Large intestine (tissue), 3 donors: ENCODE measurements around the gene ASIC3. TPM values are rescaled to one million over a fixed set of nuclear protein-coding genes. Genes with fewer than 3 reads are reported as not detected.

Experiments
- DNase-seq, 2 donors: peaks; one replicate each; pipeline versions ENCODE4 v3.0.0 to v3.0.0-alpha.2; 2013
- H3K27ac ChIP-seq: one replicate; pipeline ENCODE4 v1.5.1; 2013; ENCODE audit warnings: low read length
- H3K27me3 ChIP-seq: 2 replicates; pipeline ENCODE4 v1.6.1; 2013; ENCODE audit warnings: low read length; ENCODE audit not compliant: control insufficient read depth, insufficient read depth
- H3K36me3 ChIP-seq: 2 replicates; pipeline ENCODE4 v1.6.1; 2013; ENCODE audit warnings: low read length; ENCODE audit not compliant: control insufficient read depth, insufficient read depth
- H3K4me1 ChIP-seq: one replicate; pipeline ENCODE4 v1.6.1; 2013; ENCODE audit warnings: low read length; ENCODE audit not compliant: control insufficient read depth, insufficient read depth
- H3K4me3 ChIP-seq: one replicate; pipeline ENCODE4 v1.5.1; 2013; ENCODE audit warnings: low read length
- H3K9me3 ChIP-seq: one replicate; pipeline ENCODE4 v1.6.1; 2013; ENCODE audit warnings: mild to moderate bottlenecking, low read depth, low read length, moderate library complexity; ENCODE audit not compliant: control insufficient read depth
- WGBS: methylation state at CpG from one replicate; pipeline ENCODE4 v1.1.5; 2013; ENCODE audit warnings: low lambda C conversion rate; ENCODE audit not compliant: insufficient coverage; 5-methylcytosine and 5-hydroxymethylcytosine counted together
- polyA plus RNA-seq: library from polyadenylated mRNA; unstranded; fragments of 120-200 nt; gene quantifications from one replicate; pipeline ENCODE4 v1.2.1, GENCODE V29; 2013

Gene ASIC3
- polyA plus RNA-seq, 1 donor = 6.9 TPM

DNA sequence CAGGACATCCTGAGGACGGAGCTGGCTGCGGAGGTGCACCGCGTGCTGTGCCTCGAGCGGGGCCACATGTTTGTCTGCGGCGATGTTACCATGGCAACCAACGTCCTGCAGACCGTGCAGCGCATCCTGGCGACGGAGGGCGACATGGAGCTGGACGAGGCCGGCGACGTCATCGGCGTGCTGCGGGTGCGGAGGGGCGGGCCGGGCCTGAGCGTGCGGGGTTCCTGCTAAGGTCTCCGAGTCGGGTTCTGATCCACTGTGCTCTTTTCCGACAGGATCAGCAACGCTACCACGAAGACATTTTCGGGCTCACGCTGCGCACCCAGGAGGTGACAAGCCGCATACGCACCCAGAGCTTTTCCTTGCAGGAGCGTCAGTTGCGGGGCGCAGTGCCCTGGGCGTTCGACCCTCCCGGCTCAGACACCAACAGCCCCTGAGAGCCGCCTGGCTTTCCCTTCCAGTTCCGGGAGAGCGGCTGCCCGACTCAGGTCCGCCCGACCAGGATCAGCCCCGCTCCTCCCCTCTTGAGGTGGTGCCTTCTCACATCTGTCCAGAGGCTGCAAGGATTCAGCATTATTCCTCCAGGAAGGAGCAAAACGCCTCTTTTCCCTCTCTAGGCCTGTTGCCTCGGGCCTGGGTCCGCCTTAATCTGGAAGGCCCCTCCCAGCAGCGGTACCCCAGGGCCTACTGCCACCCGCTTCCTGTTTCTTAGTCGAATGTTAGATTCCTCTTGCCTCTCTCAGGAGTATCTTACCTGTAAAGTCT, 34.4 kb upstream of the ASIC3 start:
- H3K36me3 ChIP-seq = no peaks in the 10 kb centered on the region
- H3K4me1 ChIP-seq = peaks cover 50% of the 10 kb centered on the region
- peaks cover 21% of the 10 kb centered on the region for H3K27me3 ChIP-seq
- H3K27ac ChIP-seq = no peak overlapping the region
- peak overlapping the region; percentile 41 for H3K4me3 ChIP-seq
- H3K9me3 ChIP-seq = peaks cover 6% of the 10 kb centered on the region
- no CpG with 5 or more reads among the region's 55 CpGs for WGBS
- peak; percentile 84 to 87 for DNase-seq

DNA sequence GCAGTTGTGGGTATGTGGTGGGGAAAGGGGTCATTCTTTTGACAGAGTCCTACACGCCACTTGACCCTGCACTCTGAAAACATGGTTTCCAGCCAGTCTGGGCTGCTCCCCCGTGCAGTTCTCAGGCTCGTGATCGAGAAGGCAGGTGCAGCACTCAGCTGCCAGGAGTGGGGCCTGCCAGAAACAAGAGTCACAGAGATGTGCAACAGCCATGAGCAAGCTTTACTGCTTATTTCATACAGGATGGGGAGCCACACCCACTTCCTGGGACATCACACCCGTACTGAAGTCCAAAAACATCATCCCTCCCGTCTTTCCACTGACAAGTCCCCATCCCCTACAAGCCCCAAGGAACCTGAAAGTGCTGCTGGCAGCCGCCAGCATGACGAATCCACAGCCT, 33.4 kb upstream of the ASIC3 start:
- peaks cover 31% of the 10 kb centered on the region for H3K27me3 ChIP-seq
- no CpG with 5 or more reads among the region's 8 CpGs for WGBS
- no peak overlapping the region for H3K4me3 ChIP-seq
- H3K4me1 ChIP-seq = peaks cover 44% of the 10 kb centered on the region
- no peaks in the 10 kb centered on the region for H3K36me3 ChIP-seq
- H3K27ac ChIP-seq = no peak overlapping the region
- H3K9me3 ChIP-seq = peaks cover 9% of the 10 kb centered on the region
- no peak for DNase-seq

DNA sequence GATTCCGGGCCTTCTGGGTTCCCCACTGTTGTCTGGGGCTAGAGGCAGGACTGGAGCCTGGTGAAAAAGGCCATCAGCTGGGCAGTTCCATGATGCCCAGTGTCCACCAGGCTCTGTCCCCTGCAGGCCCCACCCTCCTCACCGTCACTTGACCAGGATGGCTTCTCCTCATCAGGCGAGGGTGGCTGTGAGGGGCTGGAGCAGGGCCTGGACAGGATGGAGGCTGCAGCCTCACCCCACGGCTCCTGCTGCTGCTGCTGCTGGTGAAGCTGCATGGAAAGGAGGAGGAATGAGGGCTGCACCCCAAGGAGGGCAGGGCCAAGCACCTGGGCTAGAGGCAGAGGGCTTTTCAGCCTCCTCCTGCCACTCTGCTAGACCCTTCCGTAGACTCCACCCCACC, 32.4 kb upstream of the ASIC3 start:
- no peak for DNase-seq
- Histone ChIP-seq H3K27me3 (peaks cover 41% of the 10 kb centered on the region), H3K9me3 (peaks cover 9% of the 10 kb centered on the region), H3K36me3 (no peaks in the 10 kb centered on the region), H3K4me1 (peaks cover 33% of the 10 kb centered on the region), H3K4me3 (no peak overlapping the region), H3K27ac (no peak overlapping the region)
- WGBS = no CpG with 5 or more reads among the region's 5 CpGs

DNA sequence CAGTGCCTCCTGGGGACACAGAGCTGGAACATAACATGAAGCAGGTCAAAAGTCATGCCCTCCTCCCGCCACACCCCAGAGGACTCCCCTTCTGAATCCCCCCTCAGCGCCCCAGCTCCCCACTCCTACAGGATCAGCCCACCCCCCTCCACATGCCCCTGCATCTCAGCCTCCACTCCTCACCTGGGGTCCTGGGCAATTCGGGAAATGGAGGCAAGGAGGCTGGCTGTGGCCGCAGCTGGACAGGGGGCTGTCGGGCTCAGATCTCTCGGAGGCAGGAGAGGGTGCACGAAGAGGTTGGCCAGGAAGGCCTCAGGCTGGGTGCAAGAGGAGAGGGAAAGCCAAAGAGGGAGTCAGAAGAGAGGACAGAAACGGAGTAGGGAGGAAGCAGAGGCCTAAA, 31.8 kb upstream of the ASIC3 start:
- H3K27me3 ChIP-seq = peaks cover 45% of the 10 kb centered on the region
- no peak overlapping the region for H3K27ac ChIP-seq
- H3K36me3 ChIP-seq = no peaks in the 10 kb centered on the region
- peaks cover 31% of the 10 kb centered on the region for H3K4me1 ChIP-seq
- WGBS = no CpG with 5 or more reads among the region's 8 CpGs
- DNase-seq = no peak
- H3K4me3 ChIP-seq = no peak overlapping the region
- H3K9me3 ChIP-seq = peaks cover 9% of the 10 kb centered on the region

DNA sequence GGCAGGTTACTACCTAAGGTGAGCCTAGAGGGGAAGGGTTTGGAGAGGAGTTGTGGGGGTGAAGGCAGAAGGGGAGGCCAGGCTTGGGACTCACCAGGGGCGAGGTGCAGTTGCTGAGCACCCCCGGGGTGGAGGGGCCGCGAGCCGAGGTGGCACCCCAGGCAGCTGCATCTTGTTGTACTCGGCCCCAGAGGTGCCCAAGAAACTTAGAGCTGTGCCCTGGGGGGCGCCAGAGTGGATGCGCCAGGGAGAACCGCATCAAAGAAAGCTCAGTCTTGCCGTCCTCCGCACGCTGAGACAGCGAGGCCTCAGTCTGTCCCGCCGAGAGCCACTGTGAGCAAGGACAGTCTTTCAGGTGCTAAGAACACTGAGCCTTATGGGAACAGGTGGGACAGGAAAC, 31.4 kb upstream of the ASIC3 start:
- Histone ChIP-seq H3K27me3 (peaks cover 45% of the 10 kb centered on the region), H3K36me3 (no peaks in the 10 kb centered on the region), H3K4me3 (no peak overlapping the region)

DNA sequence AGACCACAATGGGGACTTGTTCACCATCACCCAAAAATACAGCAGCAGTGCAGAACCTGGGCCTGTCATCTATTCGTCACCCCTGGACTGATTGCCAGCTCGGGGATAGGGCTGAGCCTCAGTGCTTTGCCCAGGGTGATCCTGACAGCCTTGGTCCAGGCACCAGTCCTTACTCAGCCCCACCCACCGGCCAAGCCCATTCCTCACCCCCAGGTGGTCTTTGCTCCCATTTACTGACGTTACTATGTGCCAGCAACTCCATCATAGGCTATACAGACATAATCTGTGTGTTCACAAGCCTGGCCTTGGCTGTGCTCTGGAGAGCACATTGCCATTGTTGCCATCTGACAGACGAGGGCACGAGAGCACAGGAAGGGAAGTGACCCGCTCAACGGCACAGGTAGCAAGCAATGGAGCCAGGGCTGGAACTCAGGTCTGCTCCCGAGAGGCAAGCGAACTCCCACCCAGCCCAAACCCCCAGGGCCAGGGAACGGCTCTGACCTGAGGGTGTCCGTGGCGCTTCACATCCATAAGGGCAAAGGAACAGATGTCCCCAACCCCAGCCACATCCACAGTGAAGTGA, 30.9 kb upstream of the ASIC3 start:
- H3K27ac ChIP-seq = no peak overlapping the region
- DNase-seq = no peak
- no peaks in the 10 kb centered on the region for H3K36me3 ChIP-seq
- peaks cover 45% of the 10 kb centered on the region for H3K27me3 ChIP-seq
- no peak overlapping the region for H3K4me3 ChIP-seq
- WGBS = no CpG with 5 or more reads among the region's 13 CpGs
- H3K9me3 ChIP-seq = peaks cover 9% of the 10 kb centered on the region
- H3K4me1 ChIP-seq = peaks cover 26% of the 10 kb centered on the region

More for the DNA sequence above, 31.4 kb upstream of the ASIC3 start:
- no CpG with 5 or more reads among the region's 15 CpGs for WGBS
- Histone ChIP-seq H3K27ac (no peak overlapping the region), H3K9me3 (peaks cover 9% of the 10 kb centered on the region), H3K4me1 (peaks cover 31% of the 10 kb centered on the region)
- DNase-seq = no peak

DNA sequence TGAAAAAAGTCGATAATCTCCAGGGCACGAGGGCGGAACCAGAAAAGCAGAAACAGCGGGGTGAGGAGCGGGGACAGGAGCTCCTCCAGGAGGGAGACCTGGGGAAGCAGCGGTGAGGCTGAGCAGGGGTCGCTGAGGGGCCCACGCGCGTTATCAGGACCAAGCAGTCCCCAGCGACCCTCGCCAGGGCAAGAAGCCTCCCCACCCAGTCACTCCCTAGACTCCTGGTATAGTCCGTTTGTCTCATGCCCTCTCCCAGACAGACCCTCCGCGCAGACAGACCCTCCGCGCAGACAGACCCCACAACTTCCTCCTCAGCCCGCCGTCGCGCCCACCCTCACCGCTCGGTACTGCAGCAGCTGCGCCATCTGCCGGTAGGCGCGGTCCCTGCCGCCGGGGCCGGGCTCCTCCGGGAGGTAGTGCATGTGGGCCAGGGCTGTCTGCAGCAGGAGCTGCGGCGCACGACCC, 30.3 kb upstream of the ASIC3 start:
- Histone ChIP-seq H3K27ac (no peak overlapping the region), H3K4me1 (peaks cover 21% of the 10 kb centered on the region), H3K9me3 (peaks cover 9% of the 10 kb centered on the region), H3K4me3 (no peak overlapping the region), H3K27me3 (peaks cover 45% of the 10 kb centered on the region), H3K36me3 (no peaks in the 10 kb centered on the region)
- WGBS = no CpG with 5 or more reads among the region's 34 CpGs
- peak; percentile 59 to 61 for DNase-seq

DNA sequence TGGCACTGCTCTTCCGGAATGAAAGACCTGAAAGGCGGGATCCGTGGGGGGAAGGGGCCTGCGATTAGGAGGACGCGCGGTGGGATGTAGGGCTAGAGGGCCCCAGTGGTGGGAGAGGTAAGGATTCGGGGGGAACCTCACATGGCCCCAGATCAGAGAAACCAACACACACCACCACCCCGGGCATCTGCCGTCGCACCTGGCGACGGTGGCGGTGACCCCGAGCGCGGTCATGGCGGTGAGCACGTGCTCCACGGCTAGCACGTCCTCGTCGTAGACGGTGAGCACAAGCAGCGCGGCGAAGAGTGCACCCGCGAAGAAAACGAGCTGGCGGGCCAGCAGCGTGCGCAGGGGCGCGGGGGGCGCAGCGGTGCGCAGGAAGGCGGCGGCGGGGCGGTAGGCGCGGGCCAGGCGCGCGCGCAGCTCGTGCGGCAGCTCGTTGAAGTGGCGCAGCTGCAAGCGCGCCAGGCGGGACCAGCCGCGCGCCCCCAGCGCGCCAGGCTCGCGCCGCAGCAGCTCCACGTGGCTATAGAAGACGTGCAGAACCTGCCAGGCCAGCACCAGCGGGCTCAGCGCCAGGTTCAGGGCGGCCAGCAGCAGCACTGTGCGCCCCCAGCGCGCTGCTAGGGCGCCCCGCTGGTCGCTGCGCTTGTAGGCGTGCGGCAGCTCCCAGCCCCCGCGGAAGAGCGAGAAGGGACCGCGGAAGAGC, 29.8 kb upstream of the ASIC3 start:
- Histone ChIP-seq H3K27ac (no peak overlapping the region), H3K36me3 (no peaks in the 10 kb centered on the region), H3K27me3 (peaks cover 45% of the 10 kb centered on the region), H3K9me3 (peaks cover 9% of the 10 kb centered on the region), H3K4me3 (no peak overlapping the region), H3K4me1 (peaks cover 16% of the 10 kb centered on the region)
- peak; percentile 57 to 67 for DNase-seq
- no CpG with 5 or more reads among the region's 82 CpGs for WGBS

DNA sequence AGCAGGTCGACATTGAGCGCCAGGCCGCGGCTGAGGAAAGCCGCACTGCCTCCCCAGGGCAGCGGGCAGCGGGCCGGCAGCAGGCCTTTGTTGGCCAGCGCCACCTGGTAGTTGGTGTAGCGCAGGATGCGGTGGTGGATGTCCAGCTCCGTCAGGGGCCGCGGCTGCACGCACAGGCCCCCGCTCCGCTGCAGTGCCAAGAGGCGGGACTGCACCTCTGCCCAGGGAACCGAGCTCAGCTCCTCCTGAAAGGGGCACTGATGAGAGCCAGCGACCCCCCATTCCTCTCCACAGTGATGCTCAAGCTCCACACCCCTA, 29.2 kb upstream of the ASIC3 start:
- Histone ChIP-seq H3K36me3 (no peaks in the 10 kb centered on the region), H3K27me3 (peaks cover 45% of the 10 kb centered on the region), H3K9me3 (peaks cover 9% of the 10 kb centered on the region), H3K4me3 (no peak overlapping the region), H3K27ac (no peak overlapping the region), H3K4me1 (peaks cover 10% of the 10 kb centered on the region)
- WGBS = no CpG with 5 or more reads among the region's 20 CpGs
- no peak for DNase-seq

DNA sequence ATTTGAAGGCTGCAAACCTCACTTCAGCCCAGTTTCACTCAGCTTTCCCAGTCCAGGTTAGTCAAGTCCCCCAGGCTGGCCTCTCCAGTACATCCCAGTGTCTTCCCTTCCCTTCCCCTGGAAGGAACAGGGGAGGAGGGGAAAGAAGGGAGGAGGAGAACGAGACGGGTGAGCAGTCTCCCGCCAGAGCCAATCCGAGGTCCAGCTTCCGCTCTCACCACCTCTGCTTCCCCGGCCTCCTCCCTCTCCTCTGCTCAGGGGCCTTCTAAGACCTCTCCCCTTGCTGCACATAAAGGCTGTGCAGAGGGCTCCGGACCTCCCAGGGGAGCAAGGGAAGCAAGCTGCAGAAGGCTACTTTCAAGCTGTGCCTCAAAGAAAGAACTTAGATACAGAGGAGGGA, 28.1 kb upstream of the ASIC3 start:
- no peak for DNase-seq
- Histone ChIP-seq H3K27me3 (peaks cover 45% of the 10 kb centered on the region), H3K27ac (no peak overlapping the region), H3K36me3 (no peaks in the 10 kb centered on the region), H3K4me1 (peaks cover 8% of the 10 kb centered on the region), H3K4me3 (no peak overlapping the region), H3K9me3 (peaks cover 9% of the 10 kb centered on the region)
- WGBS = no CpG with 5 or more reads among the region's 7 CpGs
